ENCODE results near the gene PCDHA10.

Gene PCDHA10

DNA sequence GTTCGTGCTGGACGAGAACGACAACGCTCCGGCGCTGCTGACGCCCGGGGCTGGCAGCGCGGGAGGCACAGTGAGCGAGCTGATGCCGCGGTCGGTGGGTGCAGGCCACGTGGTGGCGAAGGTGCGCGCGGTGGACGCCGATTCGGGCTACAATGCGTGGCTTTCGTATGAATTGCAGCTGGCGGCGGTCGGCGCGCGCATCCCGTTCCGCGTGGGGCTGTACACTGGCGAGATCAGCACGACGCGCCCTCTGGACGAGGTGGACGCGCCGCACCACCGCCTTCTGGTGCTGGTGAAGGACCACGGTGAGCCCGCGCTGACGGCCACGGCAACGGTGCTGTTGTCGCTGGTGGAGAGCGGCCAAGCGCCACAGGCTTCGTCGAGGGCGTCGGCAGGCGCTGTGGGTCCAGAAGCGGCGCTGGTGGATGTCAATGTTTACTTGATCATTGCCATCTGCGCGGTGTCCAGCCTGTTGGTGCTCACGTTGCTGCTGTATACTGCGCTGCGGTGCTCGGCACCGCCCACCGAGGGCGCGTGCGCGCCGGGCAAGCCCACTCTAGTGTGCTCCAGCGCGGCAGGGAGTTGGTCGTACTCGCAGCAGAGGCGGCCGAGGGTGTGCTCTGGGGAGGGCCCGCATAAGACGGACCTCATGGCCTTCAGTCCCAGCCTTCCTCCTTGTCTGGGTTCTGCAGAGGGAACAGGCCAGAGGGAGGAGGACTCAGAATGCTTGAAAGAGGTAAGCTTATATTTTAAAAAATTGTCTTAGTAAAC, 28.4 kb downstream of the PCDHA10 start:
- DNase-seq = no peak

DNA sequence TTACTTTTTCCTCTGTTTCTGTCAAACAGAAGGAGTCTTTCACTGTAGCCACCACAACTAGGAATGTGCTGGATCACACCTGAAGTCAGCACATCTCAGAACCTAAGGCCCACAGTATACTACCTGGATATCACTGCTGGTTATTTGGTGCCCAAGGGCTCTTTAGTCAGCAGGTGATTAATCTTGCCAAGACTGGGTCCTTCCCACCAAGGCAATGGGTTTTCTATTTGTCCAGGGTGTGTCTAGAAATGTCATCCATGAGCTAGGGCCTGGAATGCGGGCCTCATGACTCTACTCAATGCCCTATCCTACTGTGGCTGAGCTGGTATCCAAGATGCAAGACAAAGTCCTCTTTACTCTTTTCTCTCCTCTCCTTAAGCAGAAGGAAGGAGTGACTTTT, 60.6 kb downstream of the PCDHA10 start:
- no peak for DNase-seq
